GM19467 (cell line): ENCODE measurements around the gene ADRA2A.

Experiments
- ATAC-seq: cut with Tn5 transposase; IDR thresholded peaks from one replicate; pipeline ENCODE4 v1.9.1; 2021; ENCODE audit warnings: mild to moderate bottlenecking, moderate library complexity; ENCODE audit not compliant: unreplicated experiment

The ADRA2A gene

DNA sequence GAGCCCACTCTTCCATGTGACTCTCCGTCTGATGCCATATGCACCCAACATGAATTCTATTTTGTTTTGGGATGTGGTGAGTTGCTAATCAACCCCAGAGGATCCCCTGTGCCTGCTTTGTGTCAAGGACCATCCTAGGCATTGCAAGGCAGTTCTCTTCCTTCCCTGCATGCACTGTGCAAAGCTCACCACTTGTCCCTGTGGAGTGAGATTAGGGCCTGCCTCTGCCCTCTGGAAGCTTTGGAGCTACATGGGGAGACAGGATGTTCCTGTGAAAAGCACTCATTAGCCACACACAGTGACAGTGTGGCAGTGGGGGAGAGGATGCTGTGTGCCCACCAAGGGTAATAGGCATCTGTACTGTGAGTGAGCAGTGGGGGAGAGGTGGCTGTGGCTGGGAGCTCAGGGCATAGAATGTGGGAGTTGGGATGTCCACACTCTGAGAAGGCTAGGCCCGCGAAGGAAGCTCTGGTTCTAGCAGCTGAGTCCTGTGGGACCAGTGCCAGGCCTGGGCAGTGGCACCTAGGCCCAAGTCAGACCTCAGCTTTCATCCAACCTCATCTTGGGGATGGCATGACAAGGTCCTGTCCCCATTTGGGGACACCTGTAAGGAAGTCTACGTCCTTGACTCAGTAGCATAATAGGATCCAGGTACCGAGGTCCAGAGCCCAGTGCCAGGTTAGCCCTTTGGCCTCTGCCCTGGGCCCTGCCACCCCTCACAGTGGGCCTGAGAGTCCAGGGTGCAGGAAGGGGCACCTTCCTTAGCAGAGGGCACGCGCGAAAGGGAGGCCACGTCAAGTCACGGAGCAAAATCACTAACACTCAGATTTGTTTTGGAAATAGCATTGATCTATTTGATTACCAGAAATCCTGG is 6.6 kb downstream of the ADRA2A start:
- no peak for ATAC-seq

DNA sequence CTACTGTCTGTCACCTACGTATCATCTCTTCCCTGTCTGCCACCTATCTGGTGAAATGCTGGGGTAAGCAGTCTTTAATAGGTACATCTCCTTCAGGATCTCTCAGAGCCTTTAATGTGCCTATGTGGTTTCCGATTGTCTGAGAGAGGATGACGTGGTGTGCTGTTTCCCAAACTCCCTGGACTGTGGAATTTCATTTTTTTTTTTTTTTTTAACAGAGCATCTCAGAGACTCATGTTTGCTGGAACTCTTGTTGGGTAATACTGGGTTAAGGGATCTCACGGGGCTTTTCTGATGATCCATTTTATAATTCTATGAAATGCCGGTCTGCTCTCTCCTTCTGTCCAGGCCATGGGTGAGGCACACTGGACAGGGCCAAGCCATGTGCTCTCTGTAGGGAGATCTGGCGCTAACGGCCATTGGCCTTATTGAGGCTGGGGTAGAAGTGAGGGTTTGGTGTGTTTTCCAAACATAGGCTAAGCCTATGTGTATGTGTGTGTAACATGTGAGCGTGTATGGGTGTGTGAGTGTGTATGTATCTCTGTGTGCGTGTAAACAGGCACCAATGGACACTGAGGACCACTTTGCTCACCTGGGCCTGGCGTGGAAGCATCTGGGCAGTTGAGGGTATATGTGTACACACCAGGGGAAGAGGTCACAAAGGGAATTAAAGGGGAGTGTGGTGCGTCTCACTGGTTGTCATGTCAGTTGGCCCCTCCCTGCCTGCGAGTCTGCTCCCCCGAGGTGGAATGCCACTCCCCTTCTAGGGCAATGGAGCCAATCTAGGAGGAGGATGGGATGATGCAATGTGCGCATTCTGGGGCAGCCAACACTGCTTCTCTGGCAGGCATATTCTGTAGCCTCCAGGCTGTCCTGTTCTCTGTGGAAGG is 7.8 kb downstream of the ADRA2A start:
- no peak for ATAC-seq

DNA sequence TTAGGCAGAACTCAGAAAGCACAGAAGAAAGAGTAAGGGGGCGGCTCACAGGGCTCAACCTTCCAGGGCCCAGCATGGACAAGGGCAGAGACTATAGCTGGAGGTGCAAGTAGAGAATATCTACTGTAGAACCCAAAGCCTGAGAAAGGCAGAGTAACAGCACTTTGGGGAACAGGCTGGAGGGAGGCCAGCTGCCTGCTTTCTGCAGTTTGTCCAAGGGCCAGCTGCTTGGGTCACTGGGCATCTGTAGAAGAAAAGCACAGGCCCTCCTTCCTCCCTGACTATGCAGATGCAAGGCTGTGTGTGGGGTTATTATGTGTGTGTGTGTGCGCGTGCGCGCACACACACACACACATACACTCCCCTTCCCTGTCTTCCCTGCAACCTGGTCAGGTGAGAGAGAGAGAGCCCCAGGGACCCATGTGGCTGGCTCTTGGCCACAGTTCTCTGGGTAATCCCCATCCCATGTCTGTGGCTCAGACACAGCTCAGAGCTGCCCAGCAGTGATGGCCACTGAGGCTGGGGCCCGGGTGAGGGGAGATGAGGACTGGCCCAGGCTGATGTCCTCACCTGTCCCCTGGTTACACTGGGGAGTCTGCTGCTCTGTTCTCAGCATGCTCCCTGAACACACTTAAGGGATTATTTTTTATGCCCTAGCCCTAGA is 9.0 kb downstream of the ADRA2A start:
- ATAC-seq, result no peak

DNA sequence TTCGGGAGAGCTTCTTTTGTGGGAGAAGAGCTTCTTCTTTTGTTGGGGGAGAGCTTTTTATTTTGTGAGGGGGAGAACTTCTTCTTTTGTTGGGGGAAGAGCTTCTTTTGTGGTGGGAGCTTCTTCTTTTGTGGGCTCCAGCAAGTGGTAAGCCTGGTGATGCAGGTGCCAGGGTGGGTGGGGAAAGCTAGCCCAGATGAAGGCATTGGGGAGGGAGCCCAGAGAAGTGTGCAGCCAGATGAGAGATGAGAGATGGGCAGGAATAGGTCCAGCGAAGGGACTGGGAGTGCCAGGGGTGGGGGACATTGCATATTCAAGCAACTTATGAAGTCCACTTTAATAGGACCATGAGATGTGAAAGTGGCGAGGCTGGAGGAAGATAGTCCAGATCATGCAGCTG is 9.7 kb downstream of the ADRA2A start:
- ATAC-seq, result no peak

DNA sequence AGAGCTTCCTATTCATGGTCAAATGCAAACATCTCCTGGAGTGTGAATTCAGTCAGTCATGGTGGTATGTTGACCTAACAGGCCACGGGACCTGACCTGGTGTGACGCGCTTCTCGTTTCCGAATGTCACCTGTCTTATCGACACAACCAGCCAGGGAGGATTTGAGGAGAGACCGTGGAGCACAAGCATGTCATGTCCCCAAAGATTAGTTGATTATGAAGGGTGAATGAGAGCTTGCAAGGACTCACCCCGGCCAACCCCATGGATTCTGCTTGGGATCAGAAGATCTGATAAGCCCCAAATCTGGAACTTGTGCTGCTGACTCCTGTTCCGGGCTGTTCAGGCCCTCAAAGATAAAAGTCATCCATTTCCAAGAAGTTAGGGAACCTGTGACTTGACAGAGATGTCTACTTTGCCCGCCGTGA is 10.5 kb downstream of the ADRA2A start:
- ATAC-seq, result no peak

DNA sequence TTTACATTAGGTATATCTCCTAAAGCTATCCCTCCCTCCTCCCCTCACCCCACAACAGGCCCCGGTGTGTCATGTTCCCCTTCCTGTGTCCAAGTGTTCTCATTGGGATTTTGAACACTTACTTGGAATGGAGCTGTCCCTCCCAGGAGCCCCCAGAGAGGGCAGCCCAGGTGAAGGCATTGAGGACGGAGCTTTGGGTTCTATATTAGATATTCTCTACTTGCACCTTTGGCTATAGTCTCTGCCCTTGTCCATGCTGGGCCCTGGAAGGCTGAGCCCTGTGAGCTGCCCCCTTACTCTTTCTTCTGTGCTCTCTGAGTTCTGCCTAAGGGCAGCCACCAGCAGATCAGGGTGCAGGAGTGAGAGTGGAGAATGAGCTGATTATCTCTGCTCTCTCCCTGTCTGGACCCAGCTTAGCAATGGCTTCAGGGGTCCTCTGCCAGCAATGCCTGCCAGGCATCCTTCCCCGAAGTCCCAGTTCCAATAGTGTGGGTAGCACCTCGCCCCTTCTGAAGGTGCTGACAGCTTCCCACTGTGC is 11.2 kb downstream of the ADRA2A start:
- ATAC-seq, result no peak

DNA sequence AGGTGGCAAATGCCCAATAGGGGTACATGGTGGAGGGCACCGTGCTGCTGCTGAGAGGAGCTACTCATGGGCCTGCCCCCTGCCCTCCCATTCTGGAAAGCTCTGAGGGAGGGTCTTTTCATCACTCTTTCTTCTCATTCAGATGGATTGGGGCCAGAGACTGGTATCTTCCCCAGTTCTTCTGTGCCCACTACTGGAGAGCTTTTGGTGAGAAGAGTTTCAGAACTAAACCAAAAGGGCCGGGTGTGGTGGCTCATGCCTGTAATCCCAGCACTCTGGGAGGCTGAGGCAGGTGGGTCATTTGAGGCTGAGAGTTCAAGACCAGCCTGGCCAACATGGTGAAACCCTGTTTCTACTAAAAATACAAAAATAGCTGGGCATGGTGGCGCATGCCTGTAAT is 12.5 kb downstream of the ADRA2A start:
- no peak for ATAC-seq

DNA sequence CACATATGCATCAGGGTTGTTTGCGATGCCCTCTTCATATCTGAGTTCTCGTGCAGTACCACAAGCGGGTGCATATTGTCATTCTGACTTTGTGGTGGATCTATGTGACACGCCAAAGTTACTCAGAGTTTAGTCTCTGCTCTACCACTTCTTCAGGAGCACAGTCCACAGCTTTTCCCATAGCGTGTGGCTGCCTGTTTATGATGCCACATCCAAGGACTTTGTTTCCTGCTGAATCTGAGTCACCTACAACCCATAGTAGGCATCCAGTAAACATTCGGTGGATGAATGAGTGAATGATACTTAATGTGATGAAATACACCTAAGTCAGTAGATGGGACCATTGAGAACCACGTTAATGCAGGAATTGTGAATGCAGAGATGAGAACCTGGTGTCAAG is 15.0 kb downstream of the ADRA2A start:
- ATAC-seq, result no peak

DNA sequence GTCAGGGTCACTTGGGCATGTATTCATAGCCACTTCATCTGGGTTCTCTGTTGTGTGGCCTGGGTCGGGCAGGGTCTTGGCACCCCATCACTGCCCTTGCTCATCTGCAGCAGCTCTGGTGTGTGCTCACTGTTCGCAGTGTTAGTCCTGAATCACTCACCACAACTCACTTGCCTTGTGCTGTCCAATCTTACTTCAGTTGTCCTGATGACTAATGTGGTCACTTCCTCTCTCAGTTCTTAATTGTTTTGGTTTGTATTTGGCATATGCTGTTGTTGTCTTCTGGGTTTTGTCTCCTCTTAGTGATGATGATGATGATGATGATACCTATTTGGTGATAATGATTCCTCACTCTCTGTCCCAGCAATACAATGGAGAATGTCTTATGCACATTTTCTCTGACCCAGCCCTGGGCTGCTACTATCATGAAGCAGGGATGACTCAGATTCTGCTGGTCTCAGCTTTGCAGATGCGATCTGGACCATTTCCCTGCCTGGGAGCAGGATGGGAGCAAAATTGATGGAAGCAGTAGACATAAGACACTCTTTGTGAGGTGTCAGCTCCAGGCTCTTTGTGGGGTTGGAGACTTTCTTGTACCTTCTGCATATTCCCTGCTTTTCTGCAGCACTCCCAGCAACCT is 17.0 kb downstream of the ADRA2A start:
- ATAC-seq, result no peak

DNA sequence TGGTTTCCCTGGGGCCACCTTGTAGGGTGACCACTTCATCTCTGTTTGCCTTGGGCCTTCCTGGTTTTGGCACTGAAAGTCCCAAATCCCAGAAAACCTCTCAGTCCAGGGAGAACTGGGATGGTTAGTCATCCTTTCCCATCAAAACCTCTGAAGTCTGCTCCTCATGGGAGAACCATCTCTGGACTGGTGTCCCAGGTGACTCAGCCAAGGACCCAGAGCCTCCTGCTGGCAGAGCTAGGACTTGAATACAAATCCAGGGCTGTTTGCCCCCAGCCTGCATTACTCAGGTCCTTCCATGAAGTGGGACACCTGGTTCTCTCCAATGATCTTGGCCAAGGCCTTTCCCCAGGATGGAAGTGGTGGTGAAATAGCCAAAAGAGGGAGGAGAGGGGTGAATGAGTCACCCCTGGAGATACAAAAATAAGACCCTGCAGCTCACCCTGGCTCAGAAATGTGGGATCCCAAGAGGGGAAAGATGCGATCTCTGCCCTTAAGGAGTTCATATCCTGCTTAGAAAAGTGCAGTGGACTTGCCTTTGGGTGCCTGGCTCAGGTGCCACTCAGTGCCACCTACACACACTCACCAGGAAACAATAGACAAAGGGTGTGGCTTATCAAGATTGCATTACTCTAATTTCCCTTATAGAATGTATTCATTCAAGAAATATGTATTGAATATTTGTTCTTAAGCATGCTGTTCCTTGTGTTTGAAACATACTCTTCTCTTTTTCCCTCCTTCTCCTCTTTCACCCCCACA is 22.0 kb downstream of the ADRA2A start:
- ATAC-seq, result no peak

DNA sequence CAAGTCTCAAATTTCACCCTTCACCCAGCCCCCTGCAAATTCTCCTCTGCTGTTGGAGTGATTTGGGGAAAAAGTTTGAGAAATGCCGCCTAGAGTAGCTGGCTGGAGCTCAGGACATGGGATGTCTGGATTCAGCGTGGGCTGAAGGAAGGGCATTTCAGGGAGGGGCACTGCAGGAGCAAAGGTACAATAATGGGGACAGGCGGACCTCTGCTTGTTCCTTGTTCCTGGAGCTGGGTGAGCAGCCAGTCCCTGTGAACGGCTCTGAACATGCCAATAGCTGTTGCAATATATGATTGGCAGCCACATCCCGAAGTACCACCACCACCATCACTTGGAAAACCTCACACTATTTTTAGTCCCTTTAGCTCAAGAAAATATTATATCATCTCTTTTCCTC is 23.4 kb downstream of the ADRA2A start:
- ATAC-seq, result no peak

DNA sequence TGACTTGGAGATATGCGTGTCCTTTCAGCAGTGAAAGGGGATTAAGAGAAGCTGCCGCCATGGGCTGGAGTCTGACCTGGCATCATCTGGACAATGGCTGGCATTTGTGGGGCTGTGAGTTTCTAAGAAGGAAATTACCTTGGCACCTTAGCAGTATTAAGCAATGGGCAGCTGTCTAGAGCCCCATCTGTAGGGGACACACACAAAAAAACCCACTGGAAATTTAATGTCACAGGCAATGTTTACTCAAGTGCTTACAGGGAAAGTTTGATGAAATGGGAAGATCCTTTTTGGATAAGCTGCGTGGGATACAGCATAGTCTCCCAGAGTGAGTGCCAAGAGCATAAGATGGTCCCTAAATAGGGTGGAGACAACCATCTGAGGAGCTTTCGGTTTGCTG is 25.0 kb downstream of the ADRA2A start:
- ATAC-seq, result no peak

DNA sequence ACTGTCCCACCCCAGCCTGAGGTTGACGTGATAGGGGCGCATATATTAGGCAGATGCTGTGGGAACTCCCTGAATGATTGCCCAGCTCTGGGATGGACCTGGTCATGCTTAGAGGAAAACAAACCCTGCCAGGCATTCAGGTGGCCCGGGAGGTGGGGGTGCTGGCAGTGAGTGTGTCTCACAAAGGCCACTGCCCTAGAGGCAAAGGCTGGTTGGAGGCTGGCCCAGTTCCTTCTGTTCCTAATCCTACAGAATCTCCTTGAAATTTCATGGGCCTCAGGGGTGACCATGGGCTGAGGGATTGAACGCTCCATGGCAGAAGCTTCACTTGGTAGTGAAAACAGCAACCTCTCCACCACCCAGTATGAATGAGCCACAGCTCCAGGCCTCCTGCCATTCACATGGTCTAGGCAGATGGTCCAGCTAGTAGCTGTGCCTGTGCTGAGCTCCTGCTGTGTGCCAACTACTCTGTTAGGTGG is 25.6 kb downstream of the ADRA2A start:
- no peak for ATAC-seq

DNA sequence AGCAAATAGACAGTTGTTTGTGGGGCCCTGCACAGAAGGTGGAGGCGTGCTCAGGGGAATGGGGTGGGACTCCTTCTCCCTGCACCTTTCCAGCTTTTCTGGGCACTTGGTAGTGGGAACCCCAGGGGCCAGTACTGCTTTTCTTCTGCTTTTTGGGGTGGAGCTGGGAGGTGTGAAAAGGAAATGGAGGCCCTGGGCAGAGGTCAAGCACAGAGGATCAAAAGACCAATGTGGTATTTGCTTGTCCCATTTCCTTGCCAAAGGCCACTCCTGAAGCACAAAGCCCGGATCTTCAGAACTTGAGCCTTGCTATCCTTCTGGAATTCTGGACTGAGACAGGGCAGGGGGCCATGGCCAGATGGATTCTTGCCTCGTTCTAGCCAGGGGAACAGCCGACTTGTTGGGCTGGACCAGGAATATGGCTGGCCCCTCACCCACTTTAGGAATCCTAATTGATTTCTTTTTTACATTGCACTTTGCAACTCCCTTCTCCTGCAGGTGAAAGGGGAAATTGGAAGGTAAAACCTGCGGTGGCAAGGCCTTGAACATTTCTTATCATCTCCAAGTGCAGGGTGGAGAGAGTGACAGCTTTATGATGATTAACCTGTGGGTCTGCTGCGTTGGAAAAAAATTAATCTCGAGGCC is 26.5 kb downstream of the ADRA2A start:
- no peak for ATAC-seq

DNA sequence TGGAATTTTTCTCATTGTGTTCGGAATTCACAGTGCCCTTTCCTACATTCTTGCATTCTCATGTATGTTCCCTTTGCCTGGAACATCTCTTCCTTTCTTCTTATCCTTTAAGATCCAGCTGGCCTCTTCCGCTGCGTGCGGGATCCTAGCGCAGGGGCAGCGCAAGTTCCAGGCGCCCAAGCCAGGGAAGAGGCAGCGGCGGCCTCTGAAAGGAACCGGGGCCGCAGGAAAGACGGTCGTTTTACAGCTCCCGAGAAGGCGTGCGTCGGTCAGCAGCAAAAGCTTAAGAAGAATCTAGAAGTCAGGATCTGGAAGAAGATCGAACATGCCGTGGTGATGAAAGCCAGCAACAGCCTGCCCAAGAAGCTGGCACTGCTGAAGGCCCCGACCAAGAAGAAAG is 28.0 kb downstream of the ADRA2A start:
- no peak for ATAC-seq

DNA sequence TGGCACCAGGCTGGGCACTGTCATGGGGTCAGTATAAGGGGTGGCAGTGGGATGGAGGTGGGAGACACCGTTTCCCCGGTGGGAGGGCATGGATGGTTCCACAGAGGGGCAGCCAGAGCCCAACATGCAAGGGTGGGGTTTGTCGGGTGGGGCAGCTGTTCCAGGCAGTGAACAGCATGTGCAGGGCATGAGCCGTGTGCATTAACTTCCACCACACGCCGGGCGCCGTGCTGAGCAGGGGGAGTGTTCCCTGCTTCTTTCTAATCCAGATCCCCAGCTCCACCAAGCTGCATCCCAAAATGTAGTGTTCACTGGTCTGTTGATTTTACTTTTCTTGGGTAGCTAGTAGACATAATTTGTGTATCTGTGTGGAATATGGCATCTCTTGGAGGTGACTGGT is 29.3 kb downstream of the ADRA2A start:
- ATAC-seq, result no peak

DNA sequence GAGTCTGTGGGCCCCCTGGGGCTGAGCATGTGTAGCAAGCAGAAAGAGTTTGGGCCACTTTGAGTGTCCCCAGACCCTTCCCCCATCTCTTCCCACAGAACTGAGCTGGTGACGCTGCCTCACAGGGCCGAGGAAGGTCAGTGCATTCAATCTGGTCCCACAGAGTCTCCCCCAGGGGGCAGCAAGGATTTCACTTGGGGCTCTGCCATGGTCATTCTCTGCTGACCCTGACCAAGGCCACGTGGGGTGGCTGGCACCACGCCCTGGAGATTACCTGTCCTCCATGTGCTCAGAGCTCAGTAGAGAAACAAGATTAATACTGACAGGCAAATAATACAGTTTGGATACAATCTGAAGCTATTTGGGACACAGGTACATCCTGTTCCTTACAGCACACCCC is 30.2 kb downstream of the ADRA2A start:
- no peak for ATAC-seq

DNA sequence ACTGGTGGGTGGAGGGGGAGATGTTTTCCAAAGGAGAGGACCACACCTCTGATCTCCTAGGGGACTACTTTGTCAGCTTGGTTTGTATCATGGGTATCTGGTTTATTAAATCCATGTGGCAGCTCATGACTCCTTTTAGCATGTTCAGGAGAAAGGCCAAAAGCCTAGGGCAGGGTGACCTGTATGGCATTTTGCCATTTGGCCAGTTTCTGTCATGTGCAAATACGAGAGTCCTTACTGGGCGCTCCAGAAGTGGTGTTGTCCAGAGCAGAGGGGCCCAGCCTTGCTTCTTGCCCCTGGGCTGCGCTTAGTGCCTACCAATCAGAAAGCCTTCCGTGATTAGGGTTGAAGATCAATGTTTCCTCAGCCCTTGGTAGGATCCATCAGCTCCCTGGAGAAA is 31.0 kb downstream of the ADRA2A start:
- ATAC-seq, result no peak

DNA sequence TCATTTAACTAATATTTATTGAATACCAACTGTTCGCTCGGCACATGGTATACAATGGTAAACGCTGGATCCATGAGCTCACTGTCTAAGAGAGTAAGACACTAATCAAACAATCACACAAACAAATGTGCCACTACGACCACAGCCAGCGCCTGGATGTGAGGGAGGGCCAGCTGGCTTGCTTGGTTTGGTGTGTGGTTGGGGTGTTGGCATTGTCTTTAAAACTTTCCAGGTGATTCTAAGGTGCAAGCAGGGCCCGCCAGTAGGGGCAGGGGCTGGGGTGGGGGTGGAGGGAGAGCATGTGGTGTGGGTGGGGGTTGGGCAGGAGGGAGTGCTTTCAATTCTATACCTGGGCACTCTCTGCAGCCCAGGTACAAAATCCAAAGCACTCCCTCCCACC is 31.6 kb downstream of the ADRA2A start:
- ATAC-seq, result no peak
